Ammon's horn (tissue), 1 donor: ENCODE data around the gene BEST1.
"Not testable (repeated sequence)": the region's sequence is repeated elsewhere in the genome, so short reads cannot be mapped to it uniquely, and the experiment has no call there.

Experiments used
- DNase-seq: peaks from one replicate; pipeline ENCODE4 v3.0.0-alpha.2; 2016; ENCODE audit warnings: low spot score

BEST1 gene

DNA sequence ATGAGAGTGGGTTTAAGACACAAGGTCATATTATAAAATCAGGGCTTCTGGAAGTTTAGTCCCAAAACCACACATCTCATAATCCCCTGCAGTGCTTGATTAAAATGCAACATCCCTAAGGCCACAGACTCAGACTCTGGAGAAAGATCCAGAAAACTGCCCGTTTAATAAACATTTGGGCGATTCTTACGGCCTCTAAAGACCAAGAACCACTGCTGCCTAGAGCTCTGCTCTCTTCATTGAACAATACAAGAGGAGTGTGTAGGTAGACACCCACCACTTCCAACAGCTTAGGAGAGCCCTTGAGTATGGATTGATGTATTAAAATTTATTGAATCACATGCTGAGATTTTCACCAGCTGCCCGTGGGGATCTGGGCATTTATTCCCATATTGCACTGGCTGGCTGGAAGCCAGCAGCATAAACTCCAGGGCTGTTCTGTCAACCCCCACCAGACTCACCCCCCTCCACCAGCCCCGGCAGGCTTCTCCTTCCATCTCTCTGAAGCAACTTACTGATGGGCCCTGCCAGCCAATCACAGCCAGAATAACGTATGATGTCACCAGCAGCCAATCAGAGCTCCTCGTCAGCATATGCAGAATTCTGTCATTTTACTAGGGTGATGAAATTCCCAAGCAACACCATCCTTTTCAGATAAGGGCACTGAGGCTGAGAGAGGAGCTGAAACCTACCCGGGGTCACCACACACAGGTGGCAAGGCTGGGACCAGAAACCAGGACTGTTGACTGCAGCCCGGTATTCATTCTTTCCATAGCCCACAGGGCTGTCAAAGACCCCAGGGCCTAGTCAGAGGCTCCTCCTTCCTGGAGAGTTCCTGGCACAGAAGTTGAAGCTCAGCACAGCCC lies 749 bp upstream of the BEST1 start:
- peak; percentile 99 for DNase-seq

DNA sequence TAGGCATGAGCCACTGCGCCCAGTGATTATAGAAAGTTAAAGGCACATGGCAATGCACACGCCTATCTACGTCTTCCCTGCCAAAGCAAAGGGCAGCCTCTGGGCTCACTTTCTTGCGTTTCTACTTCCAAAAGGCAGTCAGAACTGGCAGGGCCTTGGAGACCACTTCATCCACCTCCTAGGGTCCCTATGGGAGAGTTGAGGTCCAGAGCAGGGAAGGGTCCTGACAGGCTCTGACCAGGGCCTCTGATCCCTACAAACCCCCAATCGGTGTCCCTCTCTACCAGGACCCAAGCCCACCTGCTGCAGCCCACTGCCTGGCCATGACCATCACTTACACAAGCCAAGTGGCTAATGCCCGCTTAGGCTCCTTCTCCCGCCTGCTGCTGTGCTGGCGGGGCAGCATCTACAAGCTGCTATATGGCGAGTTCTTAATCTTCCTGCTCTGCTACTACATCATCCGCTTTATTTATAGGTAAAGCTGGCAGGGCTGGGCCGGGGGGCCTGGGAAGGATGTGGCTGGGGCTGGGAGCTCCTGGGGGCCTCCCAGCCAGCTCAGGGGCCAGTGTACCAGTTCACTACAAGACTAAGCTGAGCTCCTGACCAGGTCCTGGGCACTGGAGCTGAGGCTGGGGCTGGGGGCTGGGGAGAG lies 1.5 kb downstream of the BEST1 start:
- no peak for DNase-seq

DNA sequence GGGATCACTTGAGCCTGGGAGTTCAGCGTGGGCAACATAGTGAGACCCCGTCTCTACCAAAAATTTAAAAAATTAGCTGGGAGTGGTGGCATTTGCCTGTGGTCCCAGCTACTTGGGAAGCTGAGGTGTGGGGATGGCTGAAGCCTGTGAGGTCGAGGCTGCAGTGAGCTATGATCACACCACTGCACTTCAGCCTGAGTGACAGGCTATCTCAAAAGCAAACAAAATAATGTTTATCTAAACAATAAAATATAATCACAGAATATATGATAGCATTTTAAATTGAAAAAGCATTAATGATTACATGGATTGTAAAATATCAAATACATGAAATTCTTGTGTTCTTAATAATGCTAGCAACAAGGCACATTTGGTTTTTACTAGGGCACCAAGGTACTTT lies 2.7 kb downstream of the BEST1 start:
- no peak for DNase-seq

GRCh38 chr11:61953632-61954031 lies 3.5 kb downstream of the BEST1 start:
- DNase-seq: not testable (repeated sequence)

DNA sequence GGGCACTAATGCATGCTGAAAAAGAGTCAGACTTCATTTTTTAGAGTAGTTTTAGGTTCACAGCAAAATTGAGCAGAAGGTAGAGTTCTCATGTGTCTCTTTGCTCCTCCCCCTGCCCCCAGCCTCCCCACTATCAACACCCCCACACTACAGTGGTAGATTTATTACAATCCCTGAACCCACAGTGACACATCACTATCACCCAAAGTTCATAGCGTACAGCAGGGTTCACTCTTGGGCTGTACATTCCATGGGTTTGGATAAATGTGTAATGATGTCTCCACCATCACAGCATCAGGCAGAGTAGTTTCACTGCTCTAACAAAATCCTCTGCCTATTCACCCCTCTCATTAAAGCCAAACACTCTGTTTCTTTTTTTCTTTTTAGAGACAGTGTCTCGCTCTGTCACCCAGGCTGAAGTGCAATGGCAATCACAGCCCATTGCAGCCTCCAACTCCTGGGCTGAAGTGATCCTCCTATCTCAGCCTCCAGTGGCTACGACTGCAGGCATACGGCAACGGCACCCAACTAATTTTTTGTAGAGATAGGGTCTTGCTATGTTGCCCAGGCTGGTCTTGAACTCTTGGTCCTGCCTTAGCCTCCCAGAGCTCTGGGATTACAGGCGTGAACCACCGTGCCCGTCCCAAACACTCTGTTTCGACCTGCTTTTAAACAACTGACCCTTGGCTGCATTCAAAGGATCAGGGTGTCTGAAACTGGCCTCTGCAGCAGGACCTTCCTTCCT lies 4.1 kb downstream of the BEST1 start:
- no peak for DNase-seq

DNA sequence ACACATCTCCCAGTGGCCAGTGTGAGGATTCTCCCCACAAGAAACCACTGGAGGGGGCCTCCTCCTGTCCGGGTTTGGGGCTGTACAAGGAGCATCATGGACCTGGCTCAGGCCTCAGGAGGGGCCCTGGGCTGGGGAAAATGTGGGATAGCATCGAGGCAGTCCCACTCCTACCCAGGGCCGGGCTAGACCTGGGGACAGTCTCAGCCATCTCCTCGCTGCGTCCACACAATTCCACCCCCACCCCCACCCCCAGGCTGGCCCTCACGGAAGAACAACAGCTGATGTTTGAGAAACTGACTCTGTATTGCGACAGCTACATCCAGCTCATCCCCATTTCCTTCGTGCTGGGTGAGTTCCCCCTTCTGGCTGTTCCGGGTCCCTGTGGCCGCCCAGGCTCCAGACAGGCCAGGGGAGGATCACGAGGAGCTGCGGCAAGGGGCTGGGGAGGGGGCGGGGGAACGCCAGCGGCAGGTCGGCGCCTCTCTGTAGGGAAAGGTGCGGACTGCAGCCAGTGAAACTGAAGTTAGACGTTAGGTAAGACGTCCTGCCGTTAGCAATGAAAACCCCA lies 4.8 kb downstream of the BEST1 start:
- DNase-seq: peak; percentile 79

DNA sequence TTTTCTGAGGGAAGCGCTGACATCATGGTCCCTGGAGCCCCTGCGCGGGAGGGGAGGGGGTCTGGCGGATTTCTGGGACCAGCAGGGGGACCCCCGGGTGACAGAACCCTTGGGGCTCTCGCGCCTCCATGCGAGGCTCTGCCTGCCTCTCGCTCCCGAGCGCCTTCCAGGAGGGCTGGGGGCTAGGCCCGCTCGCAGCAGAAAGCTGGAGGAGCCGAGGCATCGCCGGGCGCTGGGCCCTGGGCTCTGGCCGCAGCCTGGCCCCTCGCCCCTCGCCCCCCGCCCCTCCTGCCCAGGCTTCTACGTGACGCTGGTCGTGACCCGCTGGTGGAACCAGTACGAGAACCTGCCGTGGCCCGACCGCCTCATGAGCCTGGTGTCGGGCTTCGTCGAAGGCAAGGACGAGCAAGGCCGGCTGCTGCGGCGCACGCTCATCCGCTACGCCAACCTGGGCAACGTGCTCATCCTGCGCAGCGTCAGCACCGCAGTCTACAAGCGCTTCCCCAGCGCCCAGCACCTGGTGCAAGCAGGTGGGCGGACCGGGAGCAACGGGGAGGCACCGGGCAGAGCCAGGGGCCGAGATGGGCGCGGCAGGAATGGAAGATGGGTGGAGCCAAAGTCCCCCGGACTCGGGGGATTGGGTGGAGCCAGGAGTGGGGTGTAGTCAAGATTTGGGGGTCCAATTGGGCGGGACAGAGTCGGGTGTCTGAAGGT lies 5.4 kb downstream of the BEST1 start:
- no peak for DNase-seq

- DNase-seq: no peak
Observed at GRCh38 chr11:61956191-61957020, 6.3 kb downstream of the BEST1 start.

- no peak for DNase-seq
Observed at GRCh38 chr11:61957021-61957770, 7.0 kb downstream of the BEST1 start.

GRCh38 chr11:61958590-61958989 lies 8.4 kb downstream of the BEST1 start:
- no peak for DNase-seq

- DNase-seq: no peak
Observed at GRCh38 chr11:61959114-61959513, 9.0 kb downstream of the BEST1 start.

- DNase-seq: no peak
Observed at GRCh38 chr11:61959678-61960077, 9.5 kb downstream of the BEST1 start.

DNA sequence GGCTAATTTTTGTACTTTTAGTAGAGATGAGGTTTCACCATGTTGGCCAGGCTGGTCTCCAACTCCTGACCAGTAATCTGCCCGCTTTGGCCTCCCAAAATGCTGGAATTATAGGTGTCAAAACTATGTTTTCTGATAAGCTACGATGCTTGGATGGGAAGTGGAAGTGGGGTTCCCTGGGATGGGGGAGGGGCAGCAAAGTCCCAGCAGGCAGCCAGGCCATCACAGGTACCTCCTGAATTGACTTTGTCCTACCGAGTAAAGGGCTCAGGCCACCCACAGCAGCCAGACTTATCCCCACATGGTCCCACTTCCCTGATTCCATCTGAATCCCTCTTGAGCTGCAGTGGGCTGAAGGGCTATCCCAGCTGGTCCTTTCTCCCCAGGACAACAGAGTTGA lies 10.4 kb downstream of the BEST1 start:
- no peak for DNase-seq

- DNase-seq: peak; percentile 89
Observed at GRCh38 chr11:61961570-61962212, 11.5 kb downstream of the BEST1 start.

- DNase-seq: no peak
Observed at GRCh38 chr11:61962213-61963015, 12.3 kb downstream of the BEST1 start.

- no peak for DNase-seq
Observed at GRCh38 chr11:61963016-61963281, 12.8 kb downstream of the BEST1 start.

DNA sequence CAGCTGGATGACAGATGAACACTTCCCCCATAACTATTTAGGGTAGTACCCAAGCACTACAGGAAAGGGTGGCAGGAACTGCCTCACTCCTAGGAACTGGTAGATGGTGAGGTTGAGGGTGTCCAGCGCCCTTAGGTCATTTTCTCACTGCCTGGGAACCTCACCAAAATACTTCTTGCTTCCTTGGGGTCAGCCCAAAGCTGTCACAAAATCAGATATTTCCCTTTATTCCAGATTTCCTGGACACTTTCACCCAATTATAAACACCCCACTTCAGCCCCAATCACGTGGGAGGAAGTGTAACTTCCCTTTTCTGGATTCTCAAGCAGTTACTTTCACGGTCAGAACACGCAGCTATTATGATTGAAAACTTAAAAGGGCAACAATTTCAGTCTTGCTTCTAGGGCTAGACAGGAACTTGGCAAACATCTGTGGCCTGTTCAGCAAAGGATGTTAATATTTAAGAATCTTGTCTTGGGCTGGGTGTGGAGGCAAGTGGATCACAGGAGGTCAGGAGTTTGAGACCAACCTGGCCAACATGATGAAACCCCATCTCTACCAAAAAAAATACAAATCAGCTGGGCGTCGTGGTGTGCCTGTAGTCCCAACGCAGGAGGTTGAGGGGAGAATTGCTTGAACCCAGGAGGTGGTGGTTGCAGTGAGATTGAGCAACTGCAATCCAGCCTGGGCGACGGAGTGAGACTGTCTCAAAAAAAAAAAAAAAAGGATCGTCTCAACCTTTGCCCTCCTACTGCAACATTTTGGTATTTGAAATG lies 13.3 kb downstream of the BEST1 start:
- peak; percentile 63 for DNase-seq

DNA sequence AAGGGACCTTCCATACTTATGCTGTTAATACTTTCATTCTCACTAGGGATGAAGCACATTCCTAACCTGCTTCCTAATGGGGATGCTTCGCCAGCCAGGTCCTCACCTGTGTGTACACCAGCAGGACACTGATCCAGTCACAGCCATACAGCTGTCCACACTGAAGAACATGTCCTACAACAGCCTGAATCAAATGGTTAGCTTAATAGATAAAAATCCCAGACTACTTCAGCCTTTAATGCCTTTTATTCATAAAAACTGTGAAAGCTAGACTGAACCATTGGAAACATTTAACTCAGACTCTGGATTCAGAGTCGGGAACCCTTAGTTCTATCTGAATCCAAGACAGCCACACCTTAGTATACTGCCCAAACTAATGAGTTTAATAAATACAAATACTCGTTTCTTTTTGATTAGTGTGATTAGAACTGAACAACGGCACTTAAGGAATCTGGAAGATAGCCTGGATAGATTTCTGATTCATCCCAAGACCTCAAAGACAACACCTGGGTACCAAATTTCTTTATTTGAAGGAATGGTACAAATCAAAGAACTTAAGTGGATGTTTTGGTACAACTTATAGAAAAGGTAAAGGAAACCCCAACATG lies 14.0 kb downstream of the BEST1 start:
- DNase-seq: no peak
